ENCODE measurements around the gene PPP4R3B. TPM values are rescaled to one million over a fixed set of nuclear protein-coding genes. Genes with fewer than 3 reads are reported as not detected.

Gene PPP4R3B
- 30.6 and 40.8 TPM in 2 replicates for total RNA-seq

- DNase-seq (ENCODE audit: extremely low read depth, low read depth, low spot score): peak; percentile 87
Observed at GRCh38 chr2:55617175-55618024, at the start of gene PPP4R3B. Gene PPP4R3B (minus strand): TSS chr2:55617622. CDS start chr2:55617285, 337 bp downstream.

- no peak for DNase-seq (ENCODE audit: extremely low read depth, low read depth, low spot score)
Observed at GRCh38 chr2:55653255-55653654, 35.8 kb upstream of the PPP4R3B start.

GRCh38 chr2:55649211-55649610 is 31.8 kb upstream of the PPP4R3B start:
- DNase-seq (ENCODE audit: extremely low read depth, low read depth, low spot score): no peak

GRCh38 chr2:55636831-55637230 is 19.4 kb upstream of the PPP4R3B start:
- no peak for DNase-seq (ENCODE audit: extremely low read depth, low read depth, low spot score)

GRCh38 chr2:55628931-55629330 is 11.5 kb upstream of the PPP4R3B start:
- no peak for DNase-seq (ENCODE audit: extremely low read depth, low read depth, low spot score)

- DNase-seq (ENCODE audit: extremely low read depth, low read depth, low spot score): no peak
Observed at GRCh38 chr2:55627915-55628314, 10.5 kb upstream of the PPP4R3B start.

- no peak for DNase-seq (ENCODE audit: extremely low read depth, low read depth, low spot score)
Observed at GRCh38 chr2:55621802-55622201, 4.4 kb upstream of the PPP4R3B start.

- DNase-seq (ENCODE audit: extremely low read depth, low read depth, low spot score): no peak
Observed at GRCh38 chr2:55620123-55620779, 2.8 kb upstream of the PPP4R3B start.

GRCh38 chr2:55618275-55619055 is 1.0 kb upstream of the PPP4R3B start:
- no peak for DNase-seq (ENCODE audit: extremely low read depth, low read depth, low spot score)

- no peak for DNase-seq (ENCODE audit: extremely low read depth, low read depth, low spot score)
Observed at GRCh38 chr2:55618025-55618274, 528 bp upstream of the PPP4R3B start.

GRCh38 chr2:55616551-55617174 is 759 bp downstream of the PPP4R3B start:
- no peak for DNase-seq (ENCODE audit: extremely low read depth, low read depth, low spot score)

- no peak for DNase-seq (ENCODE audit: extremely low read depth, low read depth, low spot score)
Observed at GRCh38 chr2:55611997-55612396, 5.4 kb downstream of the PPP4R3B start.

GRCh38 chr2:55610954-55611743 is 6.3 kb downstream of the PPP4R3B start:
- no peak for DNase-seq (ENCODE audit: extremely low read depth, low read depth, low spot score)

GRCh38 chr2:55609938-55610578 is 7.4 kb downstream of the PPP4R3B start:
- no peak for DNase-seq (ENCODE audit: extremely low read depth, low read depth, low spot score)

- no peak for DNase-seq (ENCODE audit: extremely low read depth, low read depth, low spot score)
Observed at GRCh38 chr2:55609193-55609794, 8.1 kb downstream of the PPP4R3B start.

- no peak for DNase-seq (ENCODE audit: extremely low read depth, low read depth, low spot score)
Observed at GRCh38 chr2:55607717-55608116, 9.7 kb downstream of the PPP4R3B start.

- DNase-seq (ENCODE audit: extremely low read depth, low read depth, low spot score): no peak
Observed at GRCh38 chr2:55604027-55604565, 13.3 kb downstream of the PPP4R3B start.

GRCh38 chr2:55601849-55602248 is 15.6 kb downstream of the PPP4R3B start:
- DNase-seq (ENCODE audit: extremely low read depth, low read depth, low spot score): no peak
